Right kidney (tissue), 1 donor: ENCODE data around the gene ZNF148.
"Not testable (repeated sequence)": the region's sequence is repeated elsewhere in the genome, so short reads cannot be mapped to it uniquely, and the experiment has no call there.

Source experiments
- DNase-seq: peaks from one replicate; pipeline ENCODE4 v3.0.0-alpha.2; 2016

Gene ZNF148

GRCh38 chr3:125379483-125379882 lies 4.4 kb upstream of the ZNF148 start:
- no peak for DNase-seq

- DNase-seq: no peak
These were observed 3.6 kb upstream of the ZNF148 start for GRCh38 chr3:125378762-125379161.

GRCh38 chr3:125375950-125376679 lies 990 bp upstream of the ZNF148 start:
- no peak for DNase-seq

GRCh38 chr3:125374501-125374995 lies 577 bp downstream of the ZNF148 start:
- DNase-seq: peak; percentile 75

DNA sequence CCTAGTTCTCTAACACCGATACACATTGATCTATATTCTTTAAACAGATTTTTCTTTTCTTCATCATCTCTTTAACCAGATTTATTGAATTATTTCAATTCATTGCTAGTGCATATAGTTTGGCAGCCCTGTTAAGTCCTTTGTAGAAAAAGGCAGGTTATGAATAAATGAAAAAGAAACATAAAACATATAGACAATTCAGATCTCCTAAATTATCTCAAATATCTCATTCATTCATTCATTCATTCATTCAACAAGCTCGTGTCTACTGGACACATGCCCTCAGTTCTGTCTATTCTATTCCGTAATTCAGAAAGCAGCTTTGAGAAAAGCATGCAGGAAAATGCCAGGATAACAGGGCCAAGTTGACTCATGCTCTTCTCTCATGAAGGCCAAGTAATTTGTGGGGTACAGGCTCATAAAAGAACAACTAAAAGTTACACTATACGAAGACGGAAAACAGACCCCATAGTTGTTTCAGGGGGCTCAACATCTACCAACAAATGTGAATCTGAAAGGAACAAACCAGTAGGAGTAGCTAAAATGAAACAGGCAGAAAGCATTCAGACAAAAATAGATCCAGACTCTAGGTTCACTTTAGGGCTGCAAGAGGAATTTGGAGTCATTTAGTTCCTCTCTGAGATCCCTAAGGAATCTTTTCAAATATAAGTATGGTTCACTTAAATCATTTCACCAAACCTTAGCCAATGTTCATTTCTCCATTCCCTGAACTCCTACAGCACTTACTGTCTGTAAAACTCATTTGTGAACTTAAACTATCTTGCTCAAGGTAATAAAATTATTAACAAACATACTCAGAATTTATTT lies 7.5 kb downstream of the ZNF148 start:
- no peak for DNase-seq

- DNase-seq: no peak
These were observed 9.0 kb downstream of the ZNF148 start for GRCh38 chr3:125366132-125366531.

DNA sequence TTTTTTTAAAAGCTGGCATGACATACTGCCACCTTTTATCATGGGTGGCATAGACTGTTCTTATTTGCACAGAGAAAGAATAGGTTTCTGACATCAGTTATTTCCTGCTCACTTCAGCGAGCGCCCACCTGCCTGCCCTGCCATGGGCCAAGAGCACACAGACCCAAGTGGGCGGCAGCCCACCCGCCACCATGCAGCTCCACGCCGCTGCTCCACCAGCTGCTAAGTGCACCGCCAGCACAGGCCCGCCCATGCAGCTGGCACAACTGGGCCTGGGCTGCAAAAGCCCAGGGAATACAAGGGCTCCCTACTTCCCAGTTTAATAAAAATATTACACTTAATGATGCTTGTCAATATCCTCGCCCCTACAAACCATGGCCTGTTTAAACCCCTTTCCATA lies 15.4 kb downstream of the ZNF148 start:
- DNase-seq: no peak

- no peak for DNase-seq
These were observed 16.2 kb downstream of the ZNF148 start for GRCh38 chr3:125358923-125359322.

GRCh38 chr3:125357837-125358236 lies 17.3 kb downstream of the ZNF148 start:
- DNase-seq: no peak

DNA sequence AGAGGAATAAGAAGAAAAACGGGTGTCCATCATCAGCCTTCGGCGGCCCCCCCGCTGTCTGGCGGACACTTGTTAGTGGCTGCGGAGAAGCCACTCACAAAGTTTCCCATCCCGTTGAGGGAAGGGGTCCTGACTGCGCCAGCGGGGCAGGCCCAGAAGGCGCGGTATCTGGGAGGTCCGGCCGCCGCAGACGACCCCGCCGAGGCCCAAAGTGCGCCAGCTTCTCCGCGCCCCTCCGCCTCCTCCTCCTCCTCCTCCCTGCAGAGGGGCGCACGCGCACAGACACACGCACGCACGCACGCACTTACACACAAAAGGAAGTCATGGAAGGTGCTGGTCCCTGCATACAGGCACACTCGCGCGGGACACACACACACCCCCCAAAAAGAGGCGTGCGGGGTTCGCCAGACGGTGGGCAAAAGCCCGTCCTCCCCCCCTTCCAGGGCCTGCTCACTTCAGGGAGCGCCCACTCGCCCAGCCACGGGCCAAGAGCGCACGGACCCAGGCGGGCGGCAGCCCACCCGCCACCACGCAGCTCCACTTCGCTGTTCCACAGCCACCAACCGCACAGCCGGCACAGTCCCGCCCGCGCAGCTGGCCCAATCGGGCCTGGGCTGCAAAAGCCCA lies 18.0 kb downstream of the ZNF148 start:
- peak; percentile 76 for DNase-seq

DNA sequence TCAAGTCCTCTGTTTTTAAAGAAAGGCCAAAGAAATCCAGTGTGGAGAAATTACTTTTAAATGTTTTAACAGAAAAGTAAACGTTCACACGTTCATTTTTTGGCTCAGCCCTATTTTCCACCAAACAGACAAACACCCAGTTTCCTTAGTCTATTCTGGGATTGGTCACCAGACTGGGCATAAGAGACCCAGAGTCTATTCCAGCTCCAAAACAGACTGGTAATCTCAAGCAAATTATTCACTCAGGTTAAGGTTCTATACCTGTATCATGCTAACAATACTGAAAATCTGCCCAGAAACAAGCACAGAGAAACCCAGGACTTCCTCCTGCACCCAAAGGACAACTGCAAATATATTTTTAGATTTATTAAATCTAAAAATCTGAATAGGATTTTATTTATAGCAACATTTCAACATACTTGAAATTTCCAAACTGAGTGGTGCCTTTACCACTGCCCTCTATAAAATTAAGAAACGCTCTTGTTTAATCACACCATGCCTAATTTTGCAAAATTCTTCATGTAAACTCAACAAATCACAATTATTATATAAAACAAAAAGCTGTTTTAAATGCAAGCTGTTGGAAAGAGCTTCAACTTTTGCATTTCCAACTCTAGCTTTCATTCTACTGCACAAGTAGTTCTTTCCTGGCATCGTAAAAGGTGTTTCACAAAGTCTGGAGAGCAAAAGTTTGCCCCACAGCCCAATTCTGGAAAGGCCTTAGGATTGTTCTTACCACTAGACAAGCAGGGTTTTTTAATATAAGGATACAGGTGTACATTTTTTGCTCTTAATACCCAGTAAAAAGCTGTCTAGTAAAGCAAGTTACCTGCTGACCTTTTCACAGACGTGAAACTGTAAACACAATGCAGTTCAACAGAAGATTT lies 18.7 kb downstream of the ZNF148 start:
- DNase-seq: no peak

- DNase-seq: no peak
These were observed 21.5 kb downstream of the ZNF148 start for GRCh38 chr3:125353659-125354058.

DNA sequence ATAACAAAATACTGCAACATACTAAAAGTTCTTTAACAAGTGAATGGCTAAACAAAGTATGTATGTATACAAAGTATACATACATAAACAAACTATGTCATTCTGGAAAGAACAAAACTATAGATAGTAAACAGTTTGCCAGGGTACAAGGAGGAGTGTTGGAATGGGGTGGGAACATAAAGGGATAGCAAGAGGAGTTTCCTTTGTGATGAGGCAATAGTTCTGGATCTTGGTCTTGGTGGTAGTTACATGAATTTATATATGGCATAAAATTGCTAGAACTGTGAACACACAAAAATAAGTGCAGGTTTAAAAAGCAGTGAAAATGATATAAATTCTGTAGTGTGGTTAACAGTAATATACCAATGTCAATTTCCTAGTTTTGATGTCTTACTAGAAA lies 22.0 kb downstream of the ZNF148 start:
- DNase-seq: no peak

- DNase-seq: no peak
These were observed 23.2 kb downstream of the ZNF148 start for GRCh38 chr3:125351814-125352456.

DNA sequence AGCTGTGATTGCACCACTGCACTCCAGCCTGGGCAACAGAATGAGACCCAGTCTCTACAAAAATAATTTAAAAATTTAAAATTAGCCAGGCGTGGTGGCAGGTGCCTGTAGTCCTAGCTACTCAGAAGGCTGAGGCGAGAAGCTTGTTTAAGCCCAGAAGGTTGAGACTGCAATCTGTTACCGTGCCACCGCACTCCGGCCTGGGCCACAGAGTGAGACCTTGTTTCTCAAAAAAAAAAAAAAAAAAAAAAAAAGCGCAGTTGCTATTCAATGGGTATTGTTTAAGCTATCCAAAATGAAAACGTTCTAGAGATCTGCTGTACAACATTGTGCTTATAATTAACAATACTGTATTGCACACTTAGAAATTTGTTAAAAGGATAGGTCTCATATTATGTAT lies 24.0 kb downstream of the ZNF148 start:
- no peak for DNase-seq

DNA sequence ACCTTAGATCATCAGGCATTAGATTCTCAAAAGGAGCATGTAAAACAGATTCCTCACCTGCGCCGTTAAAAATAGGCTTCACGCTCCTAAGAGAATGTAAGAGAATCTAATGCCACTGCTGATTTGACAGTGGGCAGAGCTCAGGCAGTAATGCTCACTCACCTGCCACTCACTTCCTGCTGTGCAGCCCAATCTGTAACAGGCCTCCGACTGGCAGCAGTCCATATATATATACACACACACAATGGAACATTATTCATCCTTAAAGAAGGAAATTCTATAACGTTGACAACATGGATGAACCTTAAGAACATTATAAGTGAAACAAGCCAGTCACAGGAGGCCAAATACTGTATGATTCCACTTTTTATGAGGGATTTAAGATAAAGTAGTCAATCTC lies 24.5 kb downstream of the ZNF148 start:
- DNase-seq: no peak

GRCh38 chr3:125349556-125350165 lies 25.5 kb downstream of the ZNF148 start:
- DNase-seq: no peak

DNA sequence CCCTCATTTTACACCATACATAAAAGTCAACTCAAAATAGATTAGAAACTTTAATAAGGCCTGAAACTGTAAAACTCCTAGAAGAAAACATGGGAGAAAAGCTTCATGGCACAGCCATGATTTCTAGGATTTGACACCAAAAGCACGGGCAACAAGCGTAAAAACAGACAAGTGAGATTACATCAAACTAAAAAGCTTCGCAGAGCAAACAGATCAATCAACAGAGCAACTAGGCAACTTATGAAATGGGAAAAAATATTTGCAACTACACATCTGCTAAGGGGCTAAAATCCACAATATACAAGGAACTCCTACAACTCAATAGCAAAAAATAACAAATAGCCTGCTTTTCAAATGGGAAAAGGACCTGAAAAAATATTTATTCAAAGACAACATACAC lies 26.1 kb downstream of the ZNF148 start:
- DNase-seq: no peak

- DNase-seq: not testable (repeated sequence)
These were observed 31.8 kb downstream of the ZNF148 start for GRCh38 chr3:125343367-125343766.

DNA sequence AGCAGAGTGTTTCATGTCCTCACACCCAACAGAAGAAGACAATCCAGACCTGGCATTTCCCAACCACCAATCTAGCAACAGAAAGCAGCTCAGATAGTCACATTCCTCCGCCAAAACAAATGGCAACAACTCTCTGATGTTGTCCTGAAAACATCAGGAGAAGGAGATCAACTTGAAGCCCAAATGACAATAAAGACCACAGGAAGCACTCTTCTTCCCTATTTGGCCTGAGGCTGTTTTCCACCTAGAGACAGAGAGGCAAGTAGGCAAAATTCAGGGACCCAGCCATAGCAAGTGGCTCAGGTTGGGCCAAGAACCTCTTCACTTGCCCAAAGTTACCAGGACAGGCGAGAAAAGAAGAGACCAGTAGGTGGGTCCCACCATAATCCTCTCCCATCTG lies 35.0 kb downstream of the ZNF148 start:
- no peak for DNase-seq

DNA sequence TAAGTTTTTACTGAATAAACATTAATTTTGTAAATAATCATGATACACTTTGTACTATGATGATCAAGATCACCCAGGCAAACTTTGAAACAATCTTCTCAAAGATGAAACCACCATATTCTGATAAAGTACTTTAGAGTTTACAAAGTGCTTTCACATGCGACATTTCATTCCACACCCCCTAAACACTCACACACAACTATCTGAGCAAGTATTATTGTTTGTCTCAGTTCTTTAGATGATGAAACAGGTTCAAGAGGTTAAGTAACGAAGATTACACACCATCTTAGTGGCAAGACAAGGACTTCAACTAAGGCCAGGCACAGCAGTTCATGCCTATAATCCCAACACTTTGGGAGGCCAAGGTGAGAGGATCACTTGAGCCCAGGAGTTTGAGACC lies 37.6 kb downstream of the ZNF148 start:
- DNase-seq: no peak
